Mesenchymal stem cell (in vitro differentiated cells and primary cell): ENCODE results near the gene NXPH4.

ENCODE experiments used
- DNase-seq: peaks from one replicate; pipeline ENCODE4 v3.0.0-alpha.2; 2013
- H2AFZ ChIP-seq: one replicate; pipeline ENCODE4 v1.6.1; 2013; ENCODE audit warnings: low read depth, mild to moderate bottlenecking, control low read depth, inconsistent platforms, low read length, moderate library complexity
- H2AK5ac ChIP-seq: 2 replicates; pipeline ENCODE4 v1.6.1; 2013; ENCODE audit warnings: low read length, moderate library complexity, mild to moderate bottlenecking, inconsistent platforms; ENCODE audit not compliant: severe bottlenecking
- H2BK120ac ChIP-seq: one replicate; pipeline ENCODE4 v1.6.1; 2013; ENCODE audit warnings: low read depth, mild to moderate bottlenecking, inconsistent platforms, low read length, moderate library complexity
- H2BK12ac ChIP-seq, 2 experiments: one replicate each; pipeline ENCODE4 v1.6.1; 2013; ENCODE audit warnings: inconsistent platforms in 2 of 2, low read length in 2 of 2, mild to moderate bottlenecking in 2 of 2, moderate library complexity in 2 of 2, control low read depth in 1 of 2
- H2BK15ac ChIP-seq: one replicate; pipeline ENCODE4 v1.6.1; 2013; ENCODE audit warnings: mild to moderate bottlenecking, low read depth, inconsistent platforms; ENCODE audit not compliant: poor library complexity, severe bottlenecking
- H2BK5ac ChIP-seq: 2 replicates; pipeline ENCODE4 v1.6.1; 2013; ENCODE audit warnings: low read depth, mild to moderate bottlenecking, low read length, control low read depth, inconsistent platforms; ENCODE audit not compliant: poor library complexity, severe bottlenecking
- H3K14ac ChIP-seq, 2 experiments: one replicate each; pipeline ENCODE4 v1.6.1; 2013; ENCODE audit warnings: inconsistent platforms in 2 of 2, low read length in 2 of 2, control low read depth in 1 of 2, mild to moderate bottlenecking in 1 of 2, moderate library complexity in 1 of 2
- H3K18ac ChIP-seq, 2 experiments: one replicate each; pipeline ENCODE4 v1.6.1; 2013; ENCODE audit warnings: inconsistent platforms in 2 of 2, low read length in 2 of 2, control low read depth in 1 of 2, low read depth in 1 of 2, mild to moderate bottlenecking in 1 of 2
- H3K23ac ChIP-seq, 2 experiments: one replicate each; pipeline ENCODE4 v1.6.1; 2013; ENCODE audit warnings: inconsistent platforms in 2 of 2, low read length in 2 of 2, mild to moderate bottlenecking in 2 of 2, moderate library complexity in 2 of 2, control low read depth in 1 of 2
- H3K27ac ChIP-seq: 2 replicates; pipeline ENCODE4 v1.5.1; 2013; ENCODE audit warnings: mild to moderate bottlenecking, moderate library complexity, low read length, control low read depth, inconsistent platforms; ENCODE audit not compliant: poor library complexity, severe bottlenecking
- H3K27me3 ChIP-seq, 2 experiments: 2 replicates each; pipeline versions ENCODE4 v1.6.1 to v1.7.0; 2013; ENCODE audit warnings: low read length in 2 of 2, mild to moderate bottlenecking in 2 of 2, moderate library complexity in 2 of 2, control low read depth in 1 of 2, inconsistent platforms in 1 of 2; ENCODE audit not compliant: control insufficient read depth in 1 of 2, insufficient read depth in 1 of 2
- H3K36me3 ChIP-seq, 2 experiments: 2 replicates each; pipeline versions ENCODE4 v1.6.1 to v1.7.0; 2013; ENCODE audit warnings: low read length in 2 of 2, control low read depth in 1 of 2, inconsistent platforms in 1 of 2, low read depth in 1 of 2, mild to moderate bottlenecking in 1 of 2; ENCODE audit not compliant: insufficient read depth in 2 of 2, control insufficient read depth in 1 of 2
- H3K4ac ChIP-seq, 2 experiments: one replicate each; pipeline ENCODE4 v1.6.1; 2013; ENCODE audit warnings: inconsistent platforms in 2 of 2, low read length in 2 of 2, mild to moderate bottlenecking in 2 of 2, moderate library complexity in 2 of 2, control low read depth in 1 of 2, low read depth in 1 of 2
- H3K4me1 ChIP-seq: 2 replicates; pipeline ENCODE4 v1.6.1; 2013; ENCODE audit warnings: low read depth, low read length, control low read depth; ENCODE audit not compliant: control insufficient read depth, insufficient read depth
- H3K4me2 ChIP-seq: 2 replicates; pipeline ENCODE4 v1.6.1; 2013; ENCODE audit warnings: low read length, mild to moderate bottlenecking, inconsistent platforms; ENCODE audit not compliant: poor library complexity, severe bottlenecking
- H3K4me3 ChIP-seq, 2 experiments: 2 replicates each; pipeline versions ENCODE4 v1.5.1 to v1.7.0; 2013; ENCODE audit warnings: low read length in 2 of 2, mild to moderate bottlenecking in 2 of 2, control low read depth in 1 of 2, low read depth in 1 of 2; ENCODE audit not compliant: insufficient read depth in 1 of 2
- H3K79me1 ChIP-seq: replicated peaks from 2 replicates; pipeline ENCODE4 v1.6.1; 2013; ENCODE audit warnings: mild to moderate bottlenecking, control low read depth, low read length, inconsistent platforms; ENCODE audit not compliant: poor library complexity, severe bottlenecking
- H3K9ac ChIP-seq: 2 replicates; pipeline ENCODE4 v1.7.0; 2013; ENCODE audit warnings: mild to moderate bottlenecking, low read length, moderate library complexity
- H3K9me3 ChIP-seq: 2 replicates; pipeline ENCODE4 v1.7.0; 2013; ENCODE audit warnings: mild to moderate bottlenecking, low read length; ENCODE audit not compliant: control insufficient read depth
- H4K8ac ChIP-seq: one replicate; pipeline ENCODE4 v1.6.1; 2013; ENCODE audit warnings: inconsistent platforms, mild to moderate bottlenecking, low read length, moderate library complexity
- H4K91ac ChIP-seq: one replicate; pipeline ENCODE4 v1.6.1; 2013; ENCODE audit warnings: mild to moderate bottlenecking, low read length, inconsistent platforms
- WGBS: methylation state at CpG from one replicate; pipeline ENCODE4 v1.1.7; 2013; ENCODE audit warnings: mixed read lengths; 5-methylcytosine and 5-hydroxymethylcytosine counted together

Gene NXPH4

GRCh38 chr12:57219205-57219992, 2.8 kb downstream of the NXPH4 start:
- DNase-seq, result no peak
- no peak overlapping the region for H2BK12ac ChIP-seq
- H3K27ac ChIP-seq, result no peak overlapping the region
- H3K36me3 ChIP-seq, result peaks cover 0 to 2% of the 10 kb centered on the region in 2 experiments
- no peak overlapping the region for H2BK15ac ChIP-seq
- no peaks in the 10 kb centered on the region for H3K79me1 ChIP-seq
- no peak overlapping the region for H3K14ac ChIP-seq
- no peak overlapping the region for H2BK120ac ChIP-seq
- H3K23ac ChIP-seq, result no peak overlapping the region
- no peaks in the 10 kb centered on the region for H3K9me3 ChIP-seq
- H3K18ac ChIP-seq, result no peak overlapping the region
- no peak overlapping the region for H3K4me3 ChIP-seq
- peaks cover 33 to 92% of the 10 kb centered on the region in 2 experiments for H3K27me3 ChIP-seq
- no peak overlapping the region for H3K9ac ChIP-seq
- H2AK5ac ChIP-seq, result no peak overlapping the region
- no peak overlapping the region for H2BK5ac ChIP-seq
- no peak overlapping the region for H4K8ac ChIP-seq
- no peak overlapping the region for H2AFZ ChIP-seq
- H3K4me2 ChIP-seq, result no peak overlapping the region
- no peak overlapping the region for H3K4ac ChIP-seq
- no peak overlapping the region for H4K91ac ChIP-seq
- WGBS, result 18% methylated on average over 14 of the region's 14 CpGs
- H3K4me1 ChIP-seq, result peaks cover 32% of the 10 kb centered on the region

- no peak overlapping the region for H3K4me2 ChIP-seq
- peaks cover 34% of the 10 kb centered on the region for H3K4me1 ChIP-seq
- H4K91ac ChIP-seq, result no peak overlapping the region
- H2AFZ ChIP-seq, result no peak overlapping the region
- no peak overlapping the region for H3K18ac ChIP-seq
- no peak overlapping the region for H2AK5ac ChIP-seq
- H3K9ac ChIP-seq, result no peak overlapping the region
- H3K27me3 ChIP-seq, result peaks cover 33 to 92% of the 10 kb centered on the region in 2 experiments
- H4K8ac ChIP-seq, result no peak overlapping the region
- no peaks in the 10 kb centered on the region for H3K9me3 ChIP-seq
- H2BK120ac ChIP-seq, result no peak overlapping the region
- H3K79me1 ChIP-seq, result no peaks in the 10 kb centered on the region
- no peak overlapping the region for H2BK12ac ChIP-seq
- no peak overlapping the region for H3K27ac ChIP-seq
- no peak for DNase-seq
- no peak overlapping the region for H3K4ac ChIP-seq
- 4% methylated on average over 13 of the region's 38 CpGs for WGBS
- H2BK5ac ChIP-seq, result no peak overlapping the region
- no peak overlapping the region for H2BK15ac ChIP-seq
- no peaks in the 10 kb centered on the region for H3K36me3 ChIP-seq
- H3K23ac ChIP-seq, result no peak overlapping the region
- H3K14ac ChIP-seq, result no peak overlapping the region
- H3K4me3 ChIP-seq, result no peak overlapping the region
Observed at GRCh38 chr12:57219993-57220754, 3.6 kb downstream of the NXPH4 start.

- no peak overlapping the region for H2BK120ac ChIP-seq
- no peaks in the 10 kb centered on the region for H3K79me1 ChIP-seq
- H2BK15ac ChIP-seq, result no peak overlapping the region
- WGBS, result 35% methylated on average over 1 of the region's 1 CpG
- H4K91ac ChIP-seq, result no peak overlapping the region
- no peaks in the 10 kb centered on the region for H3K9me3 ChIP-seq
- DNase-seq, result no peak
- no peak overlapping the region for H3K4me3 ChIP-seq
- H2AK5ac ChIP-seq, result no peak overlapping the region
- H3K36me3 ChIP-seq, result no peaks in the 10 kb centered on the region
- no peak overlapping the region for H3K23ac ChIP-seq
- H3K27me3 ChIP-seq, result peaks cover 38 to 92% of the 10 kb centered on the region in 2 experiments
- no peak overlapping the region for H3K18ac ChIP-seq
- no peak overlapping the region for H2BK12ac ChIP-seq
- H4K8ac ChIP-seq, result no peak overlapping the region
- H2AFZ ChIP-seq, result no peak overlapping the region
- H3K4me2 ChIP-seq, result no peak overlapping the region
- no peak overlapping the region for H3K14ac ChIP-seq
- H2BK5ac ChIP-seq, result no peak overlapping the region
- no peak overlapping the region for H3K9ac ChIP-seq
- H3K27ac ChIP-seq, result no peak overlapping the region
- no peak overlapping the region for H3K4ac ChIP-seq
- H3K4me1 ChIP-seq, result peaks cover 36% of the 10 kb centered on the region
Observed at GRCh38 chr12:57220770-57221168, 4.2 kb downstream of the NXPH4 start.

- Histone ChIP-seq H4K8ac (no peak overlapping the region), H3K4me1 (peaks cover 31% of the 10 kb centered on the region), H2BK120ac (no peak overlapping the region), H2BK12ac (no peak overlapping the region), H2BK5ac (peak overlapping the region; percentile 11), H3K36me3 (no peaks in the 10 kb centered on the region), H3K4ac (no peak overlapping the region), H3K27me3 (peaks cover 42 to 94% of the 10 kb centered on the region in 2 experiments), H3K4me2 (no peak overlapping the region), H3K23ac (no peak overlapping the region), H3K9ac (no peak overlapping the region), H2AK5ac (no peak overlapping the region), H3K9me3 (no peaks in the 10 kb centered on the region), H4K91ac (no peak overlapping the region), H2BK15ac (no peak overlapping the region), H3K79me1 (no peaks in the 10 kb centered on the region), H3K14ac (no peak overlapping the region), H2AFZ (no peak overlapping the region), H3K27ac (no peak overlapping the region), H3K18ac (no peak overlapping the region), H3K4me3 (no peak overlapping the region)
- 6% methylated on average over 19 of the region's 24 CpGs for WGBS
- no peak for DNase-seq
Observed at GRCh38 chr12:57221169-57221917, 4.7 kb downstream of the NXPH4 start.
